ENCODE measurements around the gene RGS11. TPM values are rescaled to one million over a fixed set of nuclear protein-coding genes. Genes with fewer than 3 reads are reported as not detected.

The RGS11 gene
- total and polyA plus RNA-seq, 4 donors = 0.51 to 1.6 (median 0.77) TPM; not detected in 1

GRCh38 chr16:240559-240958 lies 35.2 kb downstream of the RGS11 start (continued):
- TF ChIP-seq ATF3 (IDR thresholded peaks at IDR 0.05) (no peak), FOXA2 (IDR thresholded peaks at IDR 0.05) (no peak), YY1 (IDR thresholded peaks at IDR 0.05) (no peak), RAD21 (IDR thresholded peaks at IDR 0.05) (no peak), ZBTB33 (IDR thresholded peaks at IDR 0.05) (no peak)

GRCh38 chr16:239948-240277 lies 35.8 kb downstream of the RGS11 start:
- no peak for DNase-seq (ENCODE audit: low spot score)
- TF ChIP-seq NR2F2 (IDR thresholded peaks at IDR 0.05) (no peak), SP1 (IDR thresholded peaks at IDR 0.05) (no peak)
- Histone ChIP-seq H3K4me3 (ENCODE audit: low read depth in 1 of 3, low read length in 3 of 3) (no peak overlapping the region), H3K27me3 (ENCODE audit: control insufficient read depth in 4 of 4, insufficient read depth in 4 of 4, low read length in 3 of 4) (no peaks in the 10 kb centered on the region), H3K4me1 (ENCODE audit: control insufficient read depth in 4 of 4, insufficient read depth in 4 of 4, low read length in 3 of 4) (peaks cover 0 to 11% (median 4%) of the 10 kb centered on the region in 4 donors), H3K9me3 (ENCODE audit: control insufficient read depth in 4 of 4, low read length in 3 of 4) (no peaks in the 10 kb centered on the region), H3K27ac (ENCODE audit: low read depth in 1 of 2, low read length in 2 of 2) (no peak overlapping the region), H3K9ac (ENCODE audit: low read depth in 1 of 2, low read length in 2 of 2) (no peak overlapping the region), H3K36me3 (ENCODE audit: control insufficient read depth in 4 of 4, insufficient read depth in 3 of 4, low read depth in 1 of 4, low read length in 3 of 4) (peaks cover 0 to 6% (median 0%) of the 10 kb centered on the region in 4 donors)
- 66% methylated on average over 3 of the region's 3 CpGs for WGBS

GRCh38 chr16:234468-235305 lies 41.1 kb downstream of the RGS11 start, which contains the start of gene FAM234A:
TSS of gene FAM234A (plus strand) at chr16:234821. CDS start at chr16:254414, 19,593 bp downstream.
- peaks cover 0 to 3% (median 0%) of the 10 kb centered on the region in 4 donors for H3K36me3 ChIP-seq (ENCODE audit: control insufficient read depth in 4 of 4, insufficient read depth in 3 of 4, low read depth in 1 of 4, low read length in 3 of 4)
- peak within 1 kb of the TSS; percentile 71 to 86 (median 84) for H3K4me3 ChIP-seq (ENCODE audit: low read depth in 1 of 3, low read length in 3 of 3)
- TF ChIP-seq RAD21 (IDR thresholded peaks at IDR 0.05) = no peak
- peak; percentile 65 to 86 for TF ChIP-seq EGR1 (IDR thresholded peaks at IDR 0.05; ENCODE audit: low read depth in 2 of 2)
- peak; percentile 27 for TF ChIP-seq TAF1 (conservative IDR thresholded peaks at IDR 0.05)
- TF ChIP-seq GABPA (IDR thresholded peaks at IDR 0.05 in 1 of 2, conservative IDR thresholded peaks at IDR 0.05 in 1 of 2) = peak; percentile 66 to 90
- TF ChIP-seq YY1 (IDR thresholded peaks at IDR 0.05) = peak; percentile 91
- H3K9ac ChIP-seq (ENCODE audit: low read depth in 1 of 2, low read length in 2 of 2) = peak within 1 kb of the TSS; percentile 83 to 92
- under 1% methylated on average over 85 of the region's 85 CpGs for WGBS
- DNase-seq (ENCODE audit: low spot score) = peak; percentile 95
- H3K27me3 ChIP-seq (ENCODE audit: control insufficient read depth in 4 of 4, insufficient read depth in 4 of 4, low read length in 3 of 4) = no peaks in the 10 kb centered on the region
- no peaks in the 10 kb centered on the region for H3K9me3 ChIP-seq (ENCODE audit: control insufficient read depth in 4 of 4, low read length in 3 of 4)
- peak within 1 kb of the TSS; percentile 83 to 95 for H3K27ac ChIP-seq (ENCODE audit: low read depth in 1 of 2, low read length in 2 of 2)
- H3K4me1 ChIP-seq (ENCODE audit: control insufficient read depth in 4 of 4, insufficient read depth in 4 of 4, low read length in 3 of 4) = peaks cover under 1 to 12% (median 7%) of the 10 kb centered on the region in 4 donors

- Histone ChIP-seq H3K9ac (ENCODE audit: low read depth in 1 of 2, low read length in 2 of 2) (no peak overlapping the region), H3K4me3 (ENCODE audit: low read depth in 1 of 3, low read length in 3 of 3) (no peak overlapping the region), H3K27ac (ENCODE audit: low read depth in 1 of 2, low read length in 2 of 2) (no peak overlapping the region), H3K9me3 (ENCODE audit: control insufficient read depth in 4 of 4, low read length in 3 of 4) (no peaks in the 10 kb centered on the region), H3K36me3 (ENCODE audit: control insufficient read depth in 4 of 4, insufficient read depth in 3 of 4, low read depth in 1 of 4, low read length in 3 of 4) (peaks cover 0 to 13% (median 10%) of the 10 kb centered on the region in 4 donors), H3K27me3 (ENCODE audit: control insufficient read depth in 4 of 4, insufficient read depth in 4 of 4, low read length in 3 of 4) (no peaks in the 10 kb centered on the region), H3K4me1 (ENCODE audit: control insufficient read depth in 4 of 4, insufficient read depth in 4 of 4, low read length in 3 of 4) (peaks cover 1 to 29% (median 19%) of the 10 kb centered on the region in 4 donors)
- WGBS = 75% methylated on average over 22 of the region's 22 CpGs
- DNase-seq (ENCODE audit: low spot score) = no peak
- no peak for TF ChIP-seq HNF4A (conservative IDR thresholded peaks at IDR 0.05)
- TF ChIP-seq NR2F2 (IDR thresholded peaks at IDR 0.05) = no peak
- no peak for TF ChIP-seq ZBTB33 (IDR thresholded peaks at IDR 0.05)
- no peak for TF ChIP-seq FOXA1 (IDR thresholded peaks at IDR 0.05)
- TF ChIP-seq HNF4G (IDR thresholded peaks at IDR 0.05) = no peak
- TF ChIP-seq TAF1 (conservative IDR thresholded peaks at IDR 0.05) = no peak
- TF ChIP-seq, protein P1, sequence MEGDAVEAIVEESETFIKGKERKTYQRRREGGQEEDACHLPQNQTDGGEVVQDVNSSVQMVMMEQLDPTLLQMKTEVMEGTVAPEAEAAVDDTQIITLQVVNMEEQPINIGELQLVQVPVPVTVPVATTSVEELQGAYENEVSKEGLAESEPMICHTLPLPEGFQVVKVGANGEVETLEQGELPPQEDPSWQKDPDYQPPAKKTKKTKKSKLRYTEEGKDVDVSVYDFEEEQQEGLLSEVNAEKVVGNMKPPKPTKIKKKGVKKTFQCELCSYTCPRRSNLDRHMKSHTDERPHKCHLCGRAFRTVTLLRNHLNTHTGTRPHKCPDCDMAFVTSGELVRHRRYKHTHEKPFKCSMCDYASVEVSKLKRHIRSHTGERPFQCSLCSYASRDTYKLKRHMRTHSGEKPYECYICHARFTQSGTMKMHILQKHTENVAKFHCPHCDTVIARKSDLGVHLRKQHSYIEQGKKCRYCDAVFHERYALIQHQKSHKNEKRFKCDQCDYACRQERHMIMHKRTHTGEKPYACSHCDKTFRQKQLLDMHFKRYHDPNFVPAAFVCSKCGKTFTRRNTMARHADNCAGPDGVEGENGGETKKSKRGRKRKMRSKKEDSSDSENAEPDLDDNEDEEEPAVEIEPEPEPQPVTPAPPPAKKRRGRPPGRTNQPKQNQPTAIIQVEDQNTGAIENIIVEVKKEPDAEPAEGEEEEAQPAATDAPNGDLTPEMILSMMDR (IDR thresholded peaks at IDR 0.05; ENCODE audit: low read depth, low read length, missing input control) = no peak
- TF ChIP-seq JUND (IDR thresholded peaks at IDR 0.05) = no peak
These were observed 44.8 kb downstream of the RGS11 start for GRCh38 chr16:230949-231348.

All from liver (tissue), 9 donors.